Hepatocyte (in vitro differentiated cells): ENCODE measurements around the gene VAV2. TPM values are rescaled to one million over a fixed set of nuclear protein-coding genes. Genes with fewer than 3 reads are reported as not detected.

Source experiments
- DNase-seq: peaks from one replicate; pipeline ENCODE4 v3.0.0-alpha.2; 2016; ENCODE audit warnings: low spot score
- H2AFZ ChIP-seq: fragments of 200-600 bp; sonication (generic); 2 replicates; pipeline ENCODE4 v1.6.0; 2016; ENCODE audit warnings: antibody characterized with exemption, mild to moderate bottlenecking
- H3K27ac ChIP-seq: fragments of 200-600 bp; sonication (generic); 2 replicates; pipeline ENCODE4 v1.5.1; 2016; ENCODE audit warnings: mild to moderate bottlenecking
- H3K27me3 ChIP-seq: fragments of 200-600 bp; sonication (generic); 2 replicates; pipeline ENCODE4 v1.6.1; 2016
- H3K36me3 ChIP-seq: fragments of 200-600 bp; sonication (generic); replicated peaks from 2 replicates; pipeline ENCODE4 v1.5.1; 2016; ENCODE audit warnings: low read depth; ENCODE audit not compliant: insufficient read depth
- H3K4me1 ChIP-seq: fragments of 200-600 bp; sonication (generic); 2 replicates; pipeline ENCODE4 v1.5.1; 2016; ENCODE audit warnings: mild to moderate bottlenecking, moderate library complexity; ENCODE audit not compliant: insufficient read depth
- H3K4me2 ChIP-seq: fragments of 200-600 bp; sonication (generic); 2 replicates; pipeline ENCODE4 v1.6.0; 2016
- H3K4me3 ChIP-seq: fragments of 200-600 bp; sonication (generic); 2 replicates; pipeline ENCODE4 v1.5.1; 2016; ENCODE audit warnings: mild to moderate bottlenecking
- H3K79me2 ChIP-seq: fragments of 200-600 bp; sonication (generic); 2 replicates; pipeline ENCODE4 v1.6.0; 2017; ENCODE audit warnings: mild to moderate bottlenecking
- H3K9me2 ChIP-seq: fragments of 200-600 bp; sonication (generic); replicated peaks from 2 replicates; pipeline ENCODE4 v1.6.0; 2017; ENCODE audit warnings: mild to moderate bottlenecking; ENCODE audit not compliant: insufficient read depth
- H3K9me3 ChIP-seq: fragments of 200-600 bp; sonication (generic); 2 replicates; pipeline ENCODE4 v1.5.1; 2016; ENCODE audit warnings: low read depth, mild to moderate bottlenecking
- H4K20me1 ChIP-seq: fragments of 200-600 bp; sonication (generic); 2 replicates; pipeline ENCODE4 v1.6.0; 2016; ENCODE audit warnings: mild to moderate bottlenecking; ENCODE audit not compliant: insufficient read depth, poor library complexity, severe bottlenecking
- CTCF ChIP-seq: fragments of 200-600 bp; sonication (generic); IDR thresholded peaks from 2 replicates; pipeline ENCODE4 v1.5.1; 2016; ENCODE audit warnings: antibody characterized with exemption, mild to moderate bottlenecking; ENCODE audit not compliant: poor library complexity
- EZH2 ChIP-seq: fragments of 200-600 bp; sonication (generic); IDR thresholded peaks from 2 replicates; pipeline ENCODE4 v1.6.1; 2016; ENCODE audit warnings: antibody characterized with exemption, mild to moderate bottlenecking, borderline replicate concordance
- EZH2phosphoT487 ChIP-seq: fragments of 200-600 bp; sonication (generic); IDR thresholded peaks from one replicate; pipeline ENCODE4 v1.6.1; 2018; ENCODE audit warnings: antibody characterized with exemption, mild to moderate bottlenecking, low read depth, moderate library complexity; ENCODE audit not compliant: unreplicated experiment, severe bottlenecking
- WGBS: methylation state at CpG from one replicate; pipeline ENCODE4 v1.1.6; 2016; ENCODE audit warnings: low lambda C conversion rate; ENCODE audit errors: missing lambda C conversion rate; 5-methylcytosine and 5-hydroxymethylcytosine counted together
- polyA plus RNA-seq: library from polyadenylated mRNA; unstranded; fragments of >200 nt; fragmentation: Nextera tagmentation; extraction: Ambion mirVana; gene quantifications from 2 replicates; pipeline ENCODE4 v1.2.1, GENCODE V29; 2016
- total RNA-seq: library from RNA; depleted of rRNA; stranded (reverse); fragments of >200 nt; gene quantifications from 2 replicates; pipeline ENCODE4 v1.2.3, GENCODE V29; 2014

Gene VAV2
- total and polyA plus RNA-seq, 2 experiments from 2014 or later = 24.9 to 27.7 TPM

DNA sequence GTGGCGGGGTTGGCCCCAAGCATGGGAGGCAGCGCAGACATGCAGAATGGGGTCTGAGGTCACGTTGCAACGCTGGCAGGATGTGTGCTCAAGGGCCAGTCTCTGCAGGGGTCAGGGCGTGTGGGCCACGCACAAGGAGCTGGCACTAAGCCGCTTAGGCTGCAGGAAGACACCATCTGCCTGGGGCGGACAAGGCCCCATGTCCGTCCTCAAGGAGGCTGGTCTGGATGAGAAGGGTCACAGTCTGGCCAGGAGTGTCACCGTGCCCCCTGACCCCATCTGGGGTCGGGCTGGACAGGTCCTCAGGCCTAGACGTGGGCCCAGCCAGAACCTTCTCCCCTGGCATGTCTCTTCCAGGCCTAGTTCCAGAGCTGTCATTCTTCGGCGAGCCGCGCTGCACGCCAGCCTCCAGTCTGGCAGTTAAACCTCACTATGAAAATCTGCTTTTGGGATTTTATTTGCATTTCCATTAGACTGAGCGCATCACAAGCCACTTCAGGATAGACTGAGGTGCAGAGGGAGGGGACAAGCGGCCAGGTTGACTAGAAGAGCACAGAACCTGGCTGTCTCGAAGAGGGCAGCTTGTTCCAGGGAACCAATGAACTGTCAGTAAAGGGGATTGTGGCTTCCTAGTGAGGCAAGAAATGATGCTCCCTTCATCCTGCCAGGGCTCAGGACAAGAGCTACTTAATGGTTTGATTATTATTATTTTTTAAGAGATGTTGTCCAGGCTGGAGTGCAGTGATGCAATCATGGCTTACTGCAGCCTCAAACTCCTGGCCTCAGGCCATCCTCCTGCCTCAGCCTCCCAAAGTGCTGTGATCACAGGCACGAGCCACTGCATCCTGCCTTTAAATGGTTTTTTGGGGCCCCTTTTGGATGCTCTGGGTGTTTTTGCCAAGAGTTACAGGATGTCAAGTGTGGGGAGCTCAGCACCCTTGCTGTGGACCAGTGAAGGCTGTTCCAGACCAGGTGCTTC, 37.4 kb upstream of the VAV2 start:
- Histone ChIP-seq H3K9me2 (no peaks in the 10 kb centered on the region), H3K4me1 (peaks cover 6% of the 10 kb centered on the region), H3K79me2 (no peaks in the 10 kb centered on the region), H3K36me3 (no peaks in the 10 kb centered on the region), H3K4me3 (no peak overlapping the region), H3K27ac (no peak overlapping the region), H2AFZ (no peak overlapping the region), H3K4me2 (no peak overlapping the region), H3K27me3 (no peaks in the 10 kb centered on the region), H3K9me3 (no peaks in the 10 kb centered on the region), H4K20me1 (no peaks in the 10 kb centered on the region)
- WGBS = 97% methylated on average over 21 of the region's 21 CpGs
- no peak for DNase-seq
- TF ChIP-seq EZH2 = no peak
- TF ChIP-seq EZH2phosphoT487 = no peak
- no peak for TF ChIP-seq CTCF

DNA sequence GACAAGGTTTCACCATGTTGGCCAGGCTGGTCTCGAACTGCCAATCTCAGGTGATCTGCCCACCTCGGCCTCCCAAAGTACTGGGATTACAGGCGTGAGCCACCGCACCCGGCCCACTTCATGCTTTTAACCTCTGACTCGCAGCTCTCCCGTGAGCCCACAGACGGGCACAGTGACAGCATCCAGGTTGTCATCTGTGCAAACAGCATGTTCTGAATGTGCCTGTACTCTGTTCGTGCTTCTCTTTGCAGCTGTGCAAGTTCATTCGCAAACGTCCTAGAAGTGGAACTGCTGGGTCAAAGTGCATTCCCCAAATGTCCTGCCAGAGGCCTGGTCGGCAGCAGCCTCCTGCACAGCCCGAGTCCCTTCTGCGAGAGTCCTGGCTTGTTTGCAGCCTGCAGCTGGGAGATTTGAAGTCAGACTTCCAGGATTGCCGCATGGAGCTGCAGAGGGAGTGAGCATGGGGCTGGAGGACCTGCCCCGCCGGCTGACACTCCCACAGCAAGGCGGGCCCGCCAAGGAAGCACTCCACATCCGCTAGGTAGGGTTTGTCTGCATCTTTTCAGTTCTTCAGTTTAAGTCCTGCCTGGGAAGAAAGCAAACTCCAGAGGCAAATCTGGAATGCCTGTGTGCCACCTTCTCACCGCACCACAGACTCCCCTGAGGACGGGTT, 36.6 kb upstream of the VAV2 start:
- no peaks in the 10 kb centered on the region for H4K20me1 ChIP-seq
- no peak overlapping the region for H3K4me3 ChIP-seq
- TF ChIP-seq CTCF = no peak
- no peak for TF ChIP-seq EZH2phosphoT487
- TF ChIP-seq EZH2 = no peak
- H3K27me3 ChIP-seq = no peaks in the 10 kb centered on the region
- WGBS = 90% methylated on average over 22 of the region's 22 CpGs
- no peaks in the 10 kb centered on the region for H3K9me2 ChIP-seq
- H3K4me2 ChIP-seq = no peak overlapping the region
- H2AFZ ChIP-seq = no peak overlapping the region
- peaks cover 6% of the 10 kb centered on the region for H3K4me1 ChIP-seq
- H3K36me3 ChIP-seq = no peaks in the 10 kb centered on the region
- no peaks in the 10 kb centered on the region for H3K79me2 ChIP-seq
- no peak for DNase-seq
- no peak overlapping the region for H3K27ac ChIP-seq
- no peaks in the 10 kb centered on the region for H3K9me3 ChIP-seq

GRCh38 chr9:134028076-134028475, 36.0 kb upstream of the VAV2 start:
- Histone ChIP-seq H3K36me3 (no peaks in the 10 kb centered on the region), H2AFZ (no peak overlapping the region)
- 93% methylated on average over 9 of the region's 9 CpGs for WGBS

More at GRCh38 chr9:134028076-134028475, 36.0 kb upstream of the VAV2 start:
- no peak for TF ChIP-seq EZH2phosphoT487
- no peak for TF ChIP-seq EZH2
- TF ChIP-seq CTCF = no peak
- H3K9me2 ChIP-seq = no peaks in the 10 kb centered on the region
- H4K20me1 ChIP-seq = no peaks in the 10 kb centered on the region
- H3K4me1 ChIP-seq = peaks cover 6% of the 10 kb centered on the region
- H3K4me2 ChIP-seq = no peak overlapping the region
- H3K9me3 ChIP-seq = no peaks in the 10 kb centered on the region
- H3K27me3 ChIP-seq = no peaks in the 10 kb centered on the region
- H3K79me2 ChIP-seq = no peaks in the 10 kb centered on the region
- no peak overlapping the region for H3K4me3 ChIP-seq
- H3K27ac ChIP-seq = no peak overlapping the region
- DNase-seq = no peak
